GM19351 (cell line): ENCODE measurements around the gene BRSK2.

Experiments used
- ATAC-seq: cut with Tn5 transposase; IDR thresholded peaks from one replicate; pipeline ENCODE4 v1.9.1; 2021; ENCODE audit warnings: mild to moderate bottlenecking, moderate library complexity; ENCODE audit not compliant: unreplicated experiment

Gene BRSK2

DNA sequence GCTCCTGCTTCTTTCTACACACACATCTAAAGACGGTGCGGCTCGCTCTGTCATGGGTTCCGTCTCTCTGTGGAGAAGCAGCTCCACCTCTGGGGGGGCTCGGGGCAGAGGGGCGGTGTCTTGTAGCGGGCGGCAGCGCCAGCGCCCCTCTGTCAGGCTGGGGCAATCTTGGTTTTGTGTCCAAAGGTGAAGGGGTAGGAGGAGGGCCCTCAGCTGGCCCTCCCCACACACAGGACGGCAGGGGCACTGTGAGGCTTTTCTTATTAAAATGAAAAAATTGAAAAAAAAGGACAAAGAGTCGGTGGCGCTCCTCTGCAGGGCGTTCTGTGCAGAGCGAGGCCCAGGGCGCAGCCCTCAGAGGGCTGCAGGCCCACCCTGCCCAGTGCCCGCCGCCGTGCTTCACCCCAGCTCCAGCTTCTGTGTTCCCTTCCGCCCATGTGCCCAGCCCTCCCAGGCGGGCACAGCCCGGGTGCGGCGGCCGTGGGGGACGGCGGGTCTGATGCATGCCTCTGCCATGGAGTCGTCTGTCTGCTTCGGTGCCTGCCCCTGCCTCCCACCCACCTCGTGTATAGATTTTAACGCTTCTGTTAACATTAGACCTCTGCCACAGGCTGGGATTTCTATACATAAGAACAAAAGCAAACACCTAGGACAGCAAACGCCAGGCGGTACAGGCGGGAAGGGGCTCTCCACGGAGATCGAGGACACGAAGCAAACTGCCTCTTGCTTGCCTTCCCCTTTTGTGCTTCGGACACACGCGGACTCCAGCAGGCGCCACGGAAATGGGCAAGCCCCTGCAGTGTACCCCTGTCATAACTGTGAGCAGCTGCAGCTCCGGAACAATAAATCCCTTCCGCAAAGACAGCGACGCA is 72.3 kb downstream of the BRSK2 start:
- ATAC-seq, result no peak

DNA sequence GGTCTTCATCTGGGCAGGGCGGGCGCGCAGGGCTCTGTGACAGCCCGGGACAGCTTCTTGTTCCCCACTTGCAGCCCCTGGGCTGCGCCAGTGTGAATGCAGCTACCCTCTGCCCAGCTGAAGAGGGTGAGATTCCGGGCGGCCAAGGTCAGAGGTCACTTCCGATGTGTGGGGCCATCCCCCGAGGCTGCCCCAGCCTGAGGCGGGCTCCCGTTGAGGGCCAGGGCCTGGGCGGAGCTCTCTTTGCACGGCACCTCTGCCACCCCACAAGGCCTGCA is 72.9 kb downstream of the BRSK2 start:
- ATAC-seq, result no peak

DNA sequence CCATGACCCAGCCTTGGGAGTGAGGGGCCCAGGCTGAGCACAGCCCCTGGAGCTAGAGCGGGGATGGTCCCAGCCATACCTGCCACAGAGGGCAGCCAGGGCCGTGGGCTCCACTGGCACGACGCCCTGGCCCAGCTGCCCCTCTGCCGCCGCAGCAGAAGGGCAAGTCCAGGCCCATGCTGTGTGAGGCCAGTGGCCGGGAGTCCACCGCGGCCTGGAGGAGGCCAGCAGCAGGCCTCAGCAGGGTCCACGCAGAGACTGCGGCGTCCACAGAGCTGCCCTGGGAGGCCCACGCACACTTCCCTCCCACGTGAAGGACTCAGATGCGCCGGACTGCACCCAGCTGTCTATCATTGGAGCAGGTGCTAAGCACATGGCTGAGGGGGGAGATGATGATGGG is 73.3 kb downstream of the BRSK2 start:
- no peak for ATAC-seq

DNA sequence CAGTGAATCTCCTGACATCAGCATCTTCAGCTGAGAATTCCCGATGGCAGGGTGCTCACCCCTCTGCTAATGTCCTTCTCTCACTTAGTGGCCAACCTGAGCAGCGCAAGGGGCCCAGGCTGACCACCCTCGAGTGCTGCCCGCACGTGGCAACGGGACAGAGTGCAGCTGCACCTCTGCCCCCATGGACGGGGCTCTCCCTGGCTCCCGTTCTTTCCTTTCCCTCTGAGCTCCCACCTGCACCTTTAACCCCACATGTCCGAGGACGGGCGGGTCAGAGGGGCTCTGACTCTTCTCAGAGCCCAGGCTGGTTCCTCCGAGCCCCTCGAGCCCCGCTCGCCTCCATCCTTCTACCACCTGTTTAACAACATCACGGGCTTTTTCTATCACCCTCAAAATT is 77.0 kb downstream of the BRSK2 start:
- no peak for ATAC-seq

DNA sequence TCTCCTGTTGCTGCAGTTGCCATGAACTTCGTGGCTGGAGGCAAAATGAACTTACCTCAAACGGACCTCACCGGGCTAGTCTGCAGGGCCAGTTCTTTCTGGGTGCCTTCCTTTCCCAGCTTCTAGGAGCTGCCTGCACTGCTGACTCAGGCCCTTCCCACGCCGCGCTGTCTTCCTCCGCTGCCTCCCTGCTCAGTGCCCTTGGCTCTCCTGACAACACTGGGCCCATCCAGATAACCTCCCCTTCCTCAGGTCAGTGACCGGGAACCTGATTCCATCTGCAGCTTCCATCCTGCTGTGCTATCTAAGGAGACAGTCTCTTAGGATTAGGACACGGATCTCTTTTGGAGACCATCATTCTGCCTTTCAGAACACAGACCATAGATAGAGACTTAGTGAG is 77.5 kb downstream of the BRSK2 start:
- no peak for ATAC-seq

DNA sequence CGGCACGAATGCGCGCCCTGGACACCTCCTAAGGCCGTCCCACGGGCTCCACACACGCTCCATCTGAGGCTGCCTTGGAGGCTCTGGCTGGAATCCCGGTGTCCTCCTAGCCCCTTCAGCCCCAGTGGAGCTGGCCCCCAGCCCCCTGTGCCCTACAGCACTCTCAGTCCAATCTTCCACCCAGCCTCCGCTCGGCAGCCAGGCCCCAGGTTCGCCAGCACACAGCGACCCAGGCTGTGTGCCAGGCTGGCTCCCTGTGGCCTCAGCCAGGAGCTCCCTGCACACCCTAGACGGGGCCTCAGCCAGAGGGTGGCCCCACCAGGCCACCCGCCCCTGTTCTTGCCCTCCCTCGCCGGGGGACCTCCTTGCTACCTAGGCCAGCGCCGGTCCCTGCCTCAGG is 78.3 kb downstream of the BRSK2 start:
- no peak for ATAC-seq

DNA sequence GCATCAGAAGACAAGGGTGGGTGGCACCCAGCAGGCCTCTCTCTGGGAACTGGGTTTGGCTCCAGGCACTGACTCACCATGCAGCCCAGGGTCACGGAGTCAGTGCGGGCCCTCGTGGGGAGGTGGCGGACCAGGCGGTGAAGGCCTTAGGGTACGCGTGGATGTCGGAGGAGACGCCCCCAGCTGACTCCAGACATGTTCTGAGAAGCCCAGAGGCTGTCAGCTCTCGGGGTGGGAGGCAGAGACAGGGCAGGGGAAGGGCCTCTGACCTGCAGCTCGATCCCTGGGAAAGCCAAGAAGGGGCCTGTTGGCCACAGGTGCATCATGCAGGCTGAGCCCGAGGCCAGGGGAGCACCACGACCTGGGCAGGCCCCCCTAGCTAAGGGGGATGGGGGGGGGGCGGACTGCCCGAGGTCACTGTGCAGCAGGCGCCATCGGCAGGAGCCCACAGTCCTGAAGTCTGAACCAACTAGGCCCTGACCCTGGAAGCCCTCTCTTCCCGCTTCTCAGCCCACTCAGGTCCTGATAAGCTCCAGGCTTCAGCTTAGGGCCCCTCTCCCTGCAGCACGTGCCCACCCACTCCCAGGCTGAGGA is 78.8 kb downstream of the BRSK2 start:
- no peak for ATAC-seq

DNA sequence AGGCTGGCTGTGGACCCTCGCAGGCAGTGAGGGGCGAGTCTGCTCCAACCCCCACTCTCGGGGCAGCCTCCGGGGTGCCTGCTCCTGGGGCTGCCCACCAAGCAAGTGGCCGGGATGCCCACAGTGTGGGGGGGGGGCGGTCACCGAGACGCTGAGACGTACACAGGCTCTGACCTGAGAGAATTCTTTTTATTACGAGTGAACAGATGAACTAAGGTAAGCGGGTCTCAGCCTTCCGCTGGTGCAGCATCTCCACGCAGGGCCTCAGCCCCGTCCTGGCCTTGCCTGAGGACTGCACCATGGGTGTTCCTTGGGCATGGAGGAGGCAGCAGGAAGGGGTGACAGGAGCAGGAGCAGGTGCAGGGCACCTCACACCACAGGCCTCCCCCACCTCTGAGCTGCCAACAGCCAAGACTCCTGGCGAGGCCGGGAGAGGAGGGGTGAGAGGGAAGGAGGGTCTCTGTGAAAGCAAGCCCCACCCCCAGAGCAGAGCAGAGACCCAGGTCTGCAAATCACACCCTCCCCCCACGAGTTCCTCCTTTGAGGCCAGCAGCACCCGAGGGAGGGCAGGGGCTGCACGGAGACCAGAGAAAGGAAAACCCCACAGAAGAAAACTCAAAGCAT is 79.7 kb downstream of the BRSK2 start:
- ATAC-seq, result no peak

DNA sequence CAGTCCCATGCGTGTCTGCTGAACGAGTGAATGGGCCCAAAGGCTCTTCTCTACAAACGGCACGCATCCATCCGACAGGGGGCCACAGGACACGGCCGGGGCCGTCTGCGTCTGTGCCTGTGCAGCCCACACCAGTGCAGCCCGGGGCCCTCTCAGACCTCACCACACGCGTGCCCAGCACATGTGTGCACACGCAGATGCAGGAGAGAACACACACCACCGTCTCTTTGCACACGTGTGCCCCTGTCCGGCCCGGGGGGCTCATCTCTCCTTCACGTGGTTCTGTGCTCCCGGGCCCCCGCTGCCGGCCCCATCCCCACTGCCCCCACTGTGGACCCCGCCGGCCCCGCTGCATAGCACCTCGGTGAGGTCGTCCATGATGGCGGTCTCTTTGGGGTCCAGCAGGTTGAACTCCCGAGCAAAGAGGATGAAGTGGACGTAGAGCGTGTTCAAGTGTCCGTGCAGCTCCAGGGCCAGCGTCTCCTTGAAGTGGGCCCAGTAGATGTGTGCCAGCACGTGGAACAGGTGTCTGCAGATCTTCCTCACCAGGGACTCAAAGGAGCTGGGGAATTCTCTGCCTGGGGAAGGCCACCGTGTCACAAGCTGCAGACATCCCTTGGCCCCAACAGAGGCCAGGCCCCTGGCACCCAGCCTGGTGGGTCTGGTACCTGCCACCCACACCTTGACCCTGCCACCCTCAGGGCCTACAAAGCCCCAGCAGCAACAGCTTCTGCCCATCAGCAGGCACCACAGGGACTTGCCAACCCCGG is 80.4 kb downstream of the BRSK2 start:
- no peak for ATAC-seq

DNA sequence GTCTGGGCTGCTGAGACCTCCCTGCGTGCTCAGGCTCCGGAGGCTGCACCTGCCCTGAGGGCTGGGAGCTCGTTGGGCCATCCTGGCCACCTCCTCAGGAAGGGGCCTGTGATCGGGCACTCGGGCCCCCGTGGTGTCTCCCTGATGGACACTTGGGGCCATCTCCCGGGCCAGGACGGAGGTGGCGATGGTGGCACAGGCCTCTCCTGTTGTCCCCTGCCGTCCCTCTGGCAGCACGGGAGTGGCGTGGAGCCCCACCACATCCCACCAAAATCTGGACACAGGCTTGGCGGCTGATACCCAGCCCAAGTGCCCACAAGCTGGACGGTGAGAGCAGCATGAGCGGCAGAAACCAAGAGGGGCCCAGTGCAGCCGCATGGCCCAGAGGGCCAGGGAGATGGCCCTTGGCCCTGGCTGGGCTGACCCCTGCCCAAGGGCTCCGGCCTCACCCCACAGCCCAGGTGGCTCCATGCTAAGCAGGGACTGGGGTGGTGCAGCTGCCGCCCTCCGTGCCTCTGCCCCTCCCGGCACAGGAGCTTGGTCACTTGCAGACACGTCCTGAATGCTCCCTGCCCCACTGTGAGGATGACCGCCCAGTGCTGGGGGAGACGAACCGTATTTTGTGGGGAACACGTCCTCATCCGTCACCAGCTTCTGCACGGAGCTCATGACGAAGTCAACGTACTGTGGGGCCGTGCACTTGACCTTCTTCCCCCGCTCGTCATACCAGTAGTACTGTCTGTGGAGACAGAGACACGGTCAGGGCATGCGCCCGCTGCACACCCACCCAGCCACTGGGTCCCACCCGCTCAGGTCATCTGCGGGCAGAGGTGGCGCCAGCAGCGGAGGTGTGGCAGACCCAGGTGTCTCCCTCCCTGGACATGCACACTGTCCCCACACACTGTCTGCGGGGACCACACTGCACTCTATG is 81.2 kb downstream of the BRSK2 start:
- no peak for ATAC-seq

DNA sequence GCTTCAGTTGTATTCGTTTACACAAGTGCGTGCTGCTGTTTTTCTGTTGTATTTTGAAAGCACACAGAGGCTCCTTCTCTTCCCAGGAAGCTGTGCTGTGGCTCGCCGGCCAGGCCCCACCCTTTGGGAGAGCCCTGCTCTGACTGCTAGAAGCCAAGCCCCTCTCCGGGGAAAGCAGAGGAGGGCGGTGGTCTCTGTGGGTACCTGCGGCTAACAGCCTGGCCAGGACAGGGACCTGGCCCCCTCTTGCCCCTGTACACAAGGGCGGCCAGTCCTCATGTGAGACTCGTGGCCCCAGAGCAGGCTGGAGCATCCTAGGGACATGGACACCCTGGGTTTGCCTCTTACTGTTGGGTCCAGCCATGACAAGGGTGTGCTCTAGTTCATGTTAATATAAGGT is 82.0 kb downstream of the BRSK2 start:
- ATAC-seq, result no peak

DNA sequence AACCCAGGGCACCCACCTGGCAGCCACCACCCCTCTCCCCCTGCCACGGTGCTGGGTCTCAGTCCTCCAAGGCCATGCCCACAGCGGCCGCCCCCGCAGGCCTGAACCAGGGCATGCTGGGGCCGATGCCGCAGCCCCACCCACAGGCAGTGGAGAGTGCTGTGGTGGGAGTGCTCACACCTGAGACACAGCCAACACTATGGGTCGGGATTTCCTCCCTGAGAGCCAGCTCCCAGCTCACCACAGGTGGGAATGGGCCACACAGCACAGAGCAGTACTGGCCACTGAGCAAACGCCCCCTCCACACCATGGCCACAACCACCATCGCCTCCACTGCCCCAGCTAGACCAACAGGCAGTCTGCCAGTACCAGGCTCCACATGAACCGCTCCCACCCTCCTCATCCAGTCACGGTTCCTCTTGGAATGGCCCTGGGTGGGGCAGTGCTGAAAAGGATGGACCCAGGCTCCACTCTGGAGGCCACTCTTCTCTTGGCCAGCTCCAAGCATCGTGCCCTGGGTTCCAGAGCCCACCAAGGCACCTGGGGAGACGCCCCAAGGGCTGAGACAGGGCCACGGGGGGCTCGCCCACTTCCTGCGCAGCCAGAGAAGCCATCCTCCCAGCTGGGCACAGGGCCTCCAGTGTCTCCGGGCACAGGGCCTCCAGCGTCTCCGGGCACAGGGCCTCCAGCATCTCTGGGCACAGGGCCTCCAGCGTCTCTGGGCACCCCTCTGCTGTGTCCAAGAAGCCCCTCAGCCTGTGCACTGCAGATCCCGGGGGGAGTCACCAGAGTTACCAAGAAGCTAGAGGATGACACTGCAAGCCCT is 82.7 kb downstream of the BRSK2 start:
- no peak for ATAC-seq

DNA sequence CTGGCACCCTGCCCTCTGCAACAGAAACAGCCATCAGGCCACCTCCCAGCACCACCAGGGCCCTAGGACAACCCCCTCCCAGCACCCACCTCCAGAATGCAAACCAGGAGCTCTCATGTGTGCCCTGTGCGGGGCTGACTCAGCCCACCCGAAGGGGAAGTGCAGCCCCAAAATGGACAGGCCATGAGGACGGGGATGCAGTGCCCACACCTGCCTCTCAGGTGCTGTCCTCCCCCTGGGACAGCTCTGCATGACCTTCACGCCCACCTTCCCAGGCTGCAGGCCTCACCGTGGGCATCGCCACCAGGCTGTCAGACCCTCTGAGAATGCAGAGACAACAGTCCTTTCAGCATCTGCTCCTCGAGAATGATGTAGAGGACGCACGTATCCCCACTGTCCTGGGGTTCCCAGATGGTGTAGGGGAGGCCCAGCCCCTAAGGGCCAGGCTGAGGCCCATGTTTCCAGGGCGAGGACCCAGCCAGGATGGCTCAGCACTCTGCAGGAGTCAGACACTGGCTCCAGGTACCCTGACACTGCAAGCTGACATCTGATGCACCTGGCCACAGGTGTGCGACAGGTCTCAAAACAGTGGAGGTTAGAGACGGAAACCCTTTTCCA is 83.4 kb downstream of the BRSK2 start:
- no peak for ATAC-seq

DNA sequence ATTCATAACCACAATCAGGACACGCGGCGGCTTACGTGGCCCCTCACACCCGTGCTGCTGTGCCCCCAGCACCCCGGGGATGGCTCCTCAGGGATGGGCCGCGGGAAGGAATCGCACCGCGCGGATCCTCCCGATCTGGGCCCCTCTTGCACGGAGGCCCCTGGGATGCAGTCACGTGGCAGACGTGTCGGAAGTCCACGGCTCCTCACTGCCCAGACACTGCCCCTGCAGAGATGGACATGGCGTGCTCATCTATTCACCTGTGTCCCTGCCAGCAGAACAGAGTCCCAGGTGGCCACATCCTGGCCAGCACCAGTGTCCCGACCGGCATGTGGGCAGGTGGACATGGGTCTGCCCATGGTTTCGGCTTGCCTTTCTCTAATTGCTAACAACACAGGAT is 84.1 kb downstream of the BRSK2 start:
- ATAC-seq, result no peak

DNA sequence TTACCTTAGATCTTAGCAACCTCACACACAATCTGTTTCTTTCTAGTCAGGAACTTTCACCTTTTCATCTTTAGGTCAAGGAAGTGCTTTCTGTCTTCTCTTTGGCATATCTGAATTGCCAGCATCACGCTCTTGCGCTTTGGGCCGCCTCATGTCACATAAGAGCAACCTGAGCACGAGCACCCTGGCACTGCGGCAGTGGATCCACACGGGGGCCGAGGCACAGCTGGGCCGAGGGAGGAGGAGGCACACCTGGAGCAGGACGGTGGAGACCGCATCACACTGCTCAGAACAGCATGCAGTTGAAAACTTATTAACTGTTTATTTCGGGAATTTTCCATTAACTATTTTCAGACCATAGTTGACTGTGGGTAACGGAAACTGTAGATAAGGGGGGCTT is 86.1 kb downstream of the BRSK2 start:
- no peak for ATAC-seq

DNA sequence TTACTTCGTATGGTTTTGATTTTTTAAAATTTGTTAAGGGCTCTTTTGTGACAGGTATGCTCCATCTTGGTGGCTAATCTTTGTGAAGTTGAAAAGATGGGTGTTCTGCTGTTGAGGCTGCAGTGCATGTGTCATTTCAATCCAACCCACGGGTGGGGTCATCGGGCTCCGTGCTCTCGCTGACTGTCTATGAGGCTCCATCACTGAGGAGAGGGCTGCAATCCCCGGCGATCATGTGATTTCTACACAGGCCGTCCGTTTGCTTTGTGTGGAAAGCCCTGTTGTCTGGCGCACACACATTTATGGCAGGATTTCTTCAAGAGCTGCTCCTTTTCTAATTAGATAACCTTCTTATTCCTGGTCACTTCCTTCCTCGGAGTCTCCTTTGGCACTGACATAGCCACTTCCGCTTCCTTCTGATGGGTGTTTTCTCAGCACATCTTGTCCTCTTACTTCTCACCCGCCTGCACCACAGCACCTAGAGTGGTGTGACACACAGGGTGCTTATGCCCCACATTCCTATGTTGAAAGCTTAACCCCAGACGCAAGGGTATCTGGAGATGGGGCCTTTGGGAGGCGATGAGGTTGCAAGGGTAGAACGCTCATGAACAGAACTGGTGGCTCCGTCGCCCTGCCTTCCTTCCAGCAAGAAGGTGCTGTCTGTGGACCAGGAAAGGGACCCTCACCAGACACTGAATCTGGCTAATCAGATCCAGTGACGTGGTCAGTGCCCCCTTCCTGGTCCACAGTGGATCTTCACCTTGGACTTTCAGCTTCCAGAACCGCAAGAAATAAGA is 87.4 kb downstream of the BRSK2 start:
- no peak for ATAC-seq

DNA sequence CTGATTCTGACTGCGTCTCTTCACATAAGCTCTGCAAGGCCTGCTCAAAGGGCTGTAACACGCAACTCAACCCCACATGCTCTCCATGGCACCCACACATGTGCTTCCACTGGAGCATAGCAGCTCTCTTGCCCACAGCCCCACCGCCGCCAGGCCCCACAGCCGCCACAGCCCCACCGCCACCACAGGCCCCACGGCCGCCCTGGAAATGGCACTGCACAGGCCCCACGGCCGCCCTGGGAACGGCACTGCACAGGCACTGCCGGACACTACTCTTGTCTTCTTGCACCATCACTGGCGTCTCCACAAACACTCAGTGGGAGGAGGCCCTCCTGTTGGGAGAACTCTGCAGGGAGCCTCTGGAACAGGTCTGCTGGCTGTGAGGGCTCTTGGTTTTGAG is 88.3 kb downstream of the BRSK2 start:
- ATAC-seq, result no peak

DNA sequence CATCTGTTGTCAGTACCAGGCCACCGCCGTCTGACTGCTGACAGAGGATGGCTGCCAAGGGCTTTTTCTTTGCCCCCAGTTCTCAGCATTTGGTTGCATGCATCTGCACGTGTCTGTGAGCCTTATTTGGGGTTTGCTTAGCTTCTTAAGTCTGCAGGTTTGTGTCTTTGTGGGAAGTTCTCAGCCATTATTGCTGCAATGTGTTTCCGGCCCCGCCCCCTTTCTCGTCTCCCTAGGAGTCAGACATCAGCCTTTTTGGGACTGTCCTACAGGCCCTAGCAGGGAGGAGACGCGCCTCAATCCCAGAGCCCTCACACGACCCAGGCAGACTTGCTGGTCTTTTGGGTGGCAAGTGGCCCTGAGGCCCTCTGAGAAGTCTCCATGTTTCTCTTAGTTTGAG is 88.8 kb downstream of the BRSK2 start:
- ATAC-seq, result no peak
